HepG2 (cell line): ENCODE results near the gene ACTR3. TPM values are rescaled to one million over a fixed set of nuclear protein-coding genes. Genes with fewer than 3 reads are reported as not detected.

Experiments used
- CAMTA2 ChIP-seq: sonication (generic); formaldehyde crosslinking; IDR thresholded peaks from 2 replicates; pipeline ENCODE4 v1.4.0; 2020; ENCODE audit warnings: mild to moderate bottlenecking, missing genetic modification reagents, borderline replicate concordance
- CENPT ChIP-seq: sonication (generic); formaldehyde crosslinking; IDR thresholded peaks from 2 replicates; pipeline ENCODE4 v1.8.0; 2022; ENCODE audit warnings: low read depth, mild to moderate bottlenecking, moderate library complexity, missing genetic modification reagents
- CSRNP2 ChIP-seq: sonication (generic); formaldehyde crosslinking; conservative IDR thresholded peaks from 2 replicates; pipeline ENCODE4 v1.8.0; 2022; ENCODE audit warnings: low read depth, missing genetic modification reagents
- FOXC1 ChIP-seq: sonication (generic); formaldehyde crosslinking; IDR thresholded peaks from 2 replicates; pipeline ENCODE4 v1.8.0; 2022; ENCODE audit warnings: mild to moderate bottlenecking, missing genetic modification reagents, borderline replicate concordance
- GTF2F1 ChIP-seq: fragments of 150-350 bp; IDR thresholded peaks from 2 replicates; pipeline ENCODE4 v1.6.1; 2014; ENCODE audit warnings: low read length
- GZF1 ChIP-seq: sonication (generic); formaldehyde crosslinking; IDR thresholded peaks from 2 replicates; pipeline ENCODE4 v1.5.1; 2020; ENCODE audit warnings: mild to moderate bottlenecking, missing genetic modification reagents
- HOXA7 ChIP-seq: sonication (generic); formaldehyde crosslinking; IDR thresholded peaks from 2 replicates; pipeline ENCODE4 v1.8.1; 2022; ENCODE audit warnings: mild to moderate bottlenecking, missing genetic modification reagents, moderate library complexity
- MAFK ChIP-seq, 2 experiments: IDR thresholded peaks in 1 of 2; conservative IDR thresholded peaks in 1 of 2; 2 replicates each; pipeline ENCODE4 v1.6.1; 2011; ENCODE audit warnings: improper control_type of control experiment in 2 of 2, low read length in 2 of 2
- MIER3 ChIP-seq: IDR thresholded peaks from 2 replicates; pipeline ENCODE4 v1.6.1; 2016; ENCODE audit warnings: missing compliant biosample characterization, borderline replicate concordance
- MTERF4 ChIP-seq: sonication (generic); formaldehyde crosslinking; IDR thresholded peaks from 2 replicates; pipeline ENCODE4 v1.8.0; 2023; ENCODE audit warnings: mild to moderate bottlenecking, missing genetic modification reagents
- NCOA1 ChIP-seq: sonication (generic); formaldehyde crosslinking; IDR thresholded peaks from 2 replicates; pipeline ENCODE4 v1.9.0; 2021; ENCODE audit warnings: missing genetic modification reagents
- NRL ChIP-seq: sonication (generic); formaldehyde crosslinking; IDR thresholded peaks from 2 replicates; pipeline ENCODE4 v1.5.0; 2020; ENCODE audit warnings: missing genetic modification reagents, mild to moderate bottlenecking, moderate library complexity, borderline replicate concordance
- TFDP1 ChIP-seq: IDR thresholded peaks from 2 replicates; pipeline ENCODE4 v1.6.1; 2016; ENCODE audit warnings: missing compliant biosample characterization, missing genetic modification reagents, borderline replicate concordance
- ZBTB39 ChIP-seq: sonication (generic); formaldehyde crosslinking; IDR thresholded peaks from 2 replicates; pipeline ENCODE4 v1.5.0; 2020; ENCODE audit warnings: missing genetic modification reagents
- ZKSCAN8 ChIP-seq: IDR thresholded peaks from 2 replicates; pipeline ENCODE4 v1.6.1; 2016; ENCODE audit warnings: borderline replicate concordance, missing genetic modification reagents, missing compliant biosample characterization
- ZNF20 ChIP-seq: sonication (generic); formaldehyde crosslinking; IDR thresholded peaks from 2 replicates; pipeline ENCODE4 v1.4.0; 2020; ENCODE audit warnings: mild to moderate bottlenecking, moderate library complexity, missing genetic modification reagents
- ZNF414 ChIP-seq: sonication (generic); formaldehyde crosslinking; IDR thresholded peaks from 2 replicates; pipeline ENCODE4 v1.5.0; 2020; ENCODE audit warnings: missing genetic modification reagents
- ZNF451 ChIP-seq: sonication (generic); formaldehyde crosslinking; IDR thresholded peaks from 2 replicates; pipeline ENCODE4 v1.5.0; 2020; ENCODE audit warnings: mild to moderate bottlenecking, missing genetic modification reagents
- ZNF513 ChIP-seq: sonication (generic); formaldehyde crosslinking; conservative IDR thresholded peaks from 2 replicates; pipeline ENCODE4 v1.5.0; 2020; ENCODE audit warnings: missing genetic modification reagents
- ZNF891 ChIP-seq: sonication (generic); formaldehyde crosslinking; IDR thresholded peaks from 2 replicates; pipeline ENCODE4 v1.5.0; 2020; ENCODE audit warnings: mild to moderate bottlenecking, missing genetic modification reagents
- polyA plus RNA-seq, 8 experiments: library from polyadenylated mRNA; depleted of rRNA in 3 of 8; stranded (reverse) in 7 of 8; unstranded in 1 of 8; fragments of >200 nt; fragmentation: Illumina TruSeq in 4 of 8; extraction: Trizol in 4 of 8; gene quantifications; 2 replicates each; pipeline versions ENCODE4 v1.2.1 to v1.2.3, GENCODE V29; 2011 to 2016; ENCODE audit warnings: low read depth in 4 of 8, missing spikeins in 1 of 8, mixed read lengths in 1 of 8; ENCODE audit not compliant: insufficient read depth in 1 of 8
- total RNA-seq, 5 experiments: library from RNA; depleted of rRNA; stranded (reverse); fragments of >200 nt; fragmentation: Illumina TruSeq; extraction: Trizol; gene quantifications; 2 replicates each; pipeline ENCODE4 v1.2.3, GENCODE V29; 2016; ENCODE audit warnings: low read depth in 1 of 5

Gene ACTR3
- total and polyA plus RNA-seq, 2 of the 13 experiments (the other 11 are each of a cell fraction or from before 2014, with no cell fraction given), result 123 to 225 TPM

- no peak for TF ChIP-seq CAMTA2 (CRISPR knock-in tag)
- no peak for TF ChIP-seq ZNF20 (CRISPR knock-in tag)
- TF ChIP-seq NRL (CRISPR knock-in tag), result no peak
- TF ChIP-seq FOXC1 (CRISPR knock-in tag), result no peak; the same call in none of the 2 replicates
- TF ChIP-seq GZF1 (CRISPR knock-in tag), result no peak; the same call in 1 of the 2 replicates
- no peak for TF ChIP-seq GTF2F1
- no peak for TF ChIP-seq ZNF513 (CRISPR knock-in tag)
- TF ChIP-seq HOXA7, result no peak; the same call in 1 of the 2 replicates
- 0 out of 2 replicates have a peak, but pooled peaks have one; percentile 85 for TF ChIP-seq ZKSCAN8
- peak; percentile 70; the same call in 1 of the 2 replicates for TF ChIP-seq ZNF451 (CRISPR knock-in tag)
- peak; percentile 11 to 18; a peak in 1 of 4 replicates for TF ChIP-seq MAFK (conservative IDR thresholded peaks at IDR 0.05 in 1 of 2, IDR thresholded peaks at IDR 0.05 in 1 of 2; ENCODE audit: low read length in 2 of 2)
- peak; percentile 25 for TF ChIP-seq ZBTB39 (CRISPR knock-in tag)
- no peak for TF ChIP-seq ZNF891
- 0 out of 2 replicates have a peak, but pooled peaks have one; percentile 5 for TF ChIP-seq MTERF4 (CRISPR knock-in tag)
- TF ChIP-seq CENPT (CRISPR knock-in tag), result no peak
- no peak for TF ChIP-seq CSRNP2 (CRISPR knock-in tag)
- peak; percentile 82; the same call in 1 of the 2 replicates for TF ChIP-seq MIER3
- TF ChIP-seq TFDP1, result peak; percentile 24; the same call in 1 of the 2 replicates
- TF ChIP-seq NCOA1 (CRISPR knock-in tag), result peak; percentile 99
- TF ChIP-seq ZNF414 (CRISPR knock-in tag), result peak; percentile 28; the same call in 1 of the 2 replicates
Observed at GRCh38 chr2:113977660-113978523, 88.0 kb downstream of the ACTR3 start (continued).
